HEK293 (cell line): ENCODE data around the gene CRIM1.

ENCODE experiments used
- CTCF ChIA-PET: fragments of 350-600 bp; formaldehyde crosslinking; extraction: SDS; loops from one replicate; lab custom pipeline; 2021; ENCODE audit warnings: antibody characterized with exemption; lab: Yijun Ruan, JAX
- POLR2A ChIA-PET: fragments of 300-600 bp; formaldehyde crosslinking; extraction: SDS; loops from one replicate; lab custom pipeline; 2020; ENCODE audit warnings: antibody characterized with exemption, inconsistent platforms; lab: Yijun Ruan, JAX
- H3K27ac ChIP-seq: fragments of 200-500 bp; sonication (Bioruptor generic); 2 replicates; pipeline ENCODE4 v1.5.1; 2014; ENCODE audit warnings: low read depth, low read length, control low read depth, inconsistent platforms; ENCODE audit errors: extremely low read depth
- H3K36me3 ChIP-seq, 2 experiments: fragments of 200-500 bp in 1 of 2; sonication (Bioruptor generic) in 1 of 2; 1 replicate in 1 of 2; 2 replicates in 1 of 2; pipeline ENCODE4 v1.5.1; 2014 to 2017; ENCODE audit warnings: inconsistent platforms in 2 of 2, low read length in 2 of 2; ENCODE audit not compliant: control insufficient read depth in 2 of 2, insufficient read depth in 1 of 2
- H3K4me1 ChIP-seq: fragments of 200-500 bp; sonication (Bioruptor generic); 2 replicates; pipeline ENCODE4 v1.5.1; 2014; ENCODE audit warnings: mild to moderate bottlenecking, low read length, inconsistent platforms; ENCODE audit not compliant: control insufficient read depth, insufficient read depth
- H3K4me3 ChIP-seq: 2 replicates; pipeline ENCODE4 v1.5.1; 2011; ENCODE audit warnings: low read depth, mild to moderate bottlenecking, control low read depth, low read length, moderate library complexity
- H3K9me3 ChIP-seq: fragments of 200-500 bp; sonication (Bioruptor generic); 2 replicates; pipeline ENCODE4 v1.5.1; 2014; ENCODE audit warnings: low read depth, low read length, inconsistent platforms; ENCODE audit not compliant: control insufficient read depth, insufficient read depth
- MYNN ChIP-seq: fragments of 450-650 bp; formaldehyde crosslinking; IDR thresholded peaks from 2 replicates; pipeline ENCODE4 v1.5.1; 2016; ENCODE audit warnings: missing biosample characterization, missing genetic modification characterization, borderline replicate concordance
- OVOL3 ChIP-seq: fragments of 450-650 bp; formaldehyde crosslinking; IDR thresholded peaks from 2 replicates; pipeline ENCODE4 v1.5.1; 2016; ENCODE audit warnings: missing biosample characterization, missing genetic modification characterization
- PATZ1 ChIP-seq: fragments of 450-650 bp; formaldehyde crosslinking; IDR thresholded peaks from 2 replicates; pipeline ENCODE4 v1.5.1; 2016; ENCODE audit warnings: missing biosample characterization, missing genetic modification characterization
- PRDM1 ChIP-seq: fragments of 450-650 bp; formaldehyde crosslinking; IDR thresholded peaks from 2 replicates; pipeline ENCODE4; 2016; ENCODE audit warnings: missing biosample characterization, missing genetic modification characterization
- SETDB1 ChIP-seq: IDR thresholded peaks from one replicate; pipeline ENCODE4 v1.6.1; 2017; ENCODE audit warnings: mild to moderate bottlenecking, low read length, moderate library complexity, mixed read lengths; ENCODE audit not compliant: insufficient read length
- SP2 ChIP-seq: fragments of 450-650 bp; formaldehyde crosslinking; IDR thresholded peaks from 2 replicates; pipeline ENCODE4 v1.5.1; 2016; ENCODE audit warnings: missing biosample characterization, missing genetic modification characterization
- TRIM28 ChIP-seq: IDR thresholded peaks from 2 replicates; pipeline ENCODE4 v1.6.1; 2011; ENCODE audit warnings: low read length, control low read depth, borderline replicate concordance
- ZBTB10 ChIP-seq: fragments of 450-650 bp; formaldehyde crosslinking; IDR thresholded peaks from 2 replicates; pipeline ENCODE4 v1.5.1; 2016; ENCODE audit warnings: missing biosample characterization, missing genetic modification characterization
- ZBTB17 ChIP-seq: fragments of 450-650 bp; formaldehyde crosslinking; IDR thresholded peaks from 2 replicates; pipeline ENCODE4 v1.5.1; 2016; ENCODE audit warnings: missing biosample characterization, missing genetic modification characterization
- ZBTB20 ChIP-seq: fragments of 450-650 bp; formaldehyde crosslinking; IDR thresholded peaks from 2 replicates; pipeline ENCODE4 v1.5.1; 2016; ENCODE audit warnings: missing biosample characterization, missing genetic modification characterization
- ZEB2 ChIP-seq: fragments of 450-650 bp; formaldehyde crosslinking; IDR thresholded peaks from 2 replicates; pipeline ENCODE4 v1.5.1; 2016; ENCODE audit warnings: missing biosample characterization, missing genetic modification characterization
- ZFP41 ChIP-seq: fragments of 450-650 bp; formaldehyde crosslinking; IDR thresholded peaks from 2 replicates; pipeline ENCODE4 v1.5.1; 2016; ENCODE audit warnings: missing biosample characterization, missing genetic modification characterization, borderline replicate concordance
- ZNF202 ChIP-seq: fragments of 450-650 bp; formaldehyde crosslinking; IDR thresholded peaks from 2 replicates; pipeline ENCODE4 v1.5.1; 2016; ENCODE audit warnings: missing biosample characterization, missing genetic modification characterization, borderline replicate concordance
- ZNF292 ChIP-seq: fragments of 450-650 bp; formaldehyde crosslinking; IDR thresholded peaks from 2 replicates; pipeline ENCODE4 v1.5.1; 2016; ENCODE audit warnings: low read depth, missing biosample characterization, missing genetic modification characterization, borderline replicate concordance
- ZNF335 ChIP-seq: fragments of 450-650 bp; formaldehyde crosslinking; conservative IDR thresholded peaks from 2 replicates; pipeline ENCODE4 v1.5.1; 2016; ENCODE audit warnings: missing biosample characterization, missing genetic modification characterization
- ZNF341 ChIP-seq: fragments of 450-650 bp; formaldehyde crosslinking; IDR thresholded peaks from 2 replicates; pipeline ENCODE4; 2016; ENCODE audit warnings: low read depth, missing biosample characterization, missing genetic modification characterization
- ZNF501 ChIP-seq: fragments of 450-650 bp; formaldehyde crosslinking; IDR thresholded peaks from 2 replicates; pipeline ENCODE4 v1.5.1; 2016; ENCODE audit warnings: missing biosample characterization, missing genetic modification characterization
- ZNF513 ChIP-seq: fragments of 450-650 bp; IDR thresholded peaks from 2 replicates; pipeline ENCODE4 v1.5.1; 2018; ENCODE audit warnings: missing biosample characterization, missing genetic modification characterization
- ZNF529 ChIP-seq: fragments of 450-650 bp; formaldehyde crosslinking; IDR thresholded peaks from 2 replicates; pipeline ENCODE4 v1.5.1; 2017; ENCODE audit warnings: missing genetic modification characterization, missing biosample characterization; ENCODE audit not compliant: insufficient replicate concordance
- ZNF600 ChIP-seq: fragments of 450-650 bp; formaldehyde crosslinking; IDR thresholded peaks from 2 replicates; pipeline ENCODE4 v1.5.1; 2016; ENCODE audit warnings: missing biosample characterization, missing genetic modification characterization
- ZNF629 ChIP-seq: fragments of 450-650 bp; formaldehyde crosslinking; IDR thresholded peaks from 2 replicates; pipeline ENCODE4 v1.5.1; 2017; ENCODE audit warnings: missing biosample characterization, missing genetic modification characterization
- ZNF76 ChIP-seq: fragments of 450-650 bp; formaldehyde crosslinking; IDR thresholded peaks from 2 replicates; pipeline ENCODE4; 2016; ENCODE audit warnings: low read depth, missing biosample characterization, missing genetic modification characterization, borderline replicate concordance
- TF ChIP-seq, protein P1 (sequence below): fragments of 450-650 bp; formaldehyde crosslinking; IDR thresholded peaks from 2 replicates; pipeline ENCODE4 v1.5.1; 2016; ENCODE audit warnings: missing biosample characterization, missing genetic modification characterization
- TF ChIP-seq, protein P2 (sequence below): fragments of 450-650 bp; formaldehyde crosslinking; IDR thresholded peaks from 2 replicates; pipeline ENCODE4 v1.5.1; 2016; ENCODE audit warnings: missing biosample characterization, missing genetic modification characterization

The CRIM1 gene

DNA sequence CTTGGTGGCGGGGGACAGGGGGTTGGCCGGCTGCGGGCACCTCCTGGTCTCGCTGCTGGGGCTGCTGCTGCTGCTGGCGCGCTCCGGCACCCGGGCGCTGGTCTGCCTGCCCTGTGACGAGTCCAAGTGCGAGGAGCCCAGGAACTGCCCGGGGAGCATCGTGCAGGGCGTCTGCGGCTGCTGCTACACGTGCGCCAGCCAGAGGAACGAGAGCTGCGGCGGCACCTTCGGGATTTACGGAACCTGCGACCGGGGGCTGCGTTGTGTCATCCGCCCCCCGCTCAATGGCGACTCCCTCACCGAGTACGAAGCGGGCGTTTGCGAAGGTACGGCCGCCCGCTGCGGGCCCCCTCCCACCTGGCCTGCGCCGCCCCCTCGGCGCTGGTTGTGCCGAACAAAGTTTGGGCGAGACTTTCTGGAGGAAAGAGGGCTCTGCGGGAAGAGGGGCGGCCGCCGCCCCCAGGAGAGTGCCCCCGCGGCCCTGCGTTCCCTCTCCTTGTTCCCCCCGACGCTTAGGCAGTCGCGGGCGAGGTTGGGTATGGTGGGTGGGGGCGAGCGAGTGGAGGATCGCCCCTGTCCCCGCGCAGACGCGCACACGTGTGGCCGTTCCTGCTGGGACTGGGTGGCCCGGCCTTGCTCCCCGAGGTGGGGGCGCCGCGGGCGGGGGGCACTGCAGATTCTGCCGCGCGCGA, 866 bp downstream of the CRIM1 start (continued):
- TF ChIP-seq ZBTB20 (tag by site-specific recombination) (peak; percentile 78), ZNF292 (tag by site-specific recombination) (no peak), SETDB1 (no peak)

DNA sequence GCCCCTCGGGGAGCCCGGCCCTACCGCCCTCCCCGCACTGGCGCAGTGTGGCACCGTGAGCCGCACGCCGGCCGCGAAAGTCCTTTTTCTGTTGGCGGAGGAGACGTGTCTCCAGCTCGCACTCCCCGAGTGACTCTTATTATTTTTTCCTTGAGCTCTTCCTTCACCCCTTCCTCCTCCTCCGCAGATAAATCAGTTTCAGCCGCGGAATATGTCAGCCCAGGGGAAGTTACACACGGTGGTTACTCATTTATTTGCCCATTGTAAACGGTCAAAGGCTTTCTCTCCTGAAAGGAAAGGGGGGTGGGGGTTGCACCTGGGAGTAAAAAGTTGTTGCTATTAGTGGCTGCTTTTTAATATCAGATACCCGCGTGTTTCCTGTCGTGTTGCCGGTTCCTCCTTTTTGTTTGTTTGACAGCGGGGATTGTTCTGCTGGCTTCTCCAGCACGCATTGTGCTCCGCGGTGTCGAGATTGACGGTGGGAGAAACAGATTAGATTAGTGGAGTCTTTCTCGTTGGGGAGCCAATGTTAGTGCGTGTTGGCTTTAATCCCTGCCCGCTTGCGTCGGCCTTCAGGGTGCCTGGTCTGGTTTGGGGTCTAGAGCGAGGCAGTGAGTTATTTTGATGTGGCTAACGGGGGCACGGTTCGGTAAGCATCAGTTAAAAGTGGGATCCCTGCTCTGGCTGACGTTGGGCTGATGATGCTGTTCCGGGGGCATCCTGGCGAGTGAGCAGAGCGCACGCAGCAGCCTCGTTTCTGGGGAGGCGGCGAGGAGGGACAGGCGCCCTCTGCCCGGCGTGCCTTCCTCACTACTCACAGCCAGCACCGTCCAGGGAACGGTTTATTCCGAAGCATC, 1.6 kb downstream of the CRIM1 start:
- H3K36me3 ChIP-seq, result no peaks in the 10 kb centered on the region
- H3K4me1 ChIP-seq, result peaks cover 25% of the 10 kb centered on the region
- ChIA-PET CTCF (interaction anchor here (0.7 to 2.6 kb wide), 11 partner anchors 8 to 421 kb away, joined by 3 to 8 read pairs (median 4); no protein-coding TSS in a partner anchor), POLR2A (interaction anchor here (0.6 to 3.4 kb wide), 5 partner anchors 9 to 184 kb away, joined by 3 to 22 read pairs (median 3); no protein-coding TSS in a partner anchor)
- H3K9me3 ChIP-seq, result no peaks in the 10 kb centered on the region
- H3K27ac ChIP-seq, result peak overlapping the region; percentile 93; the same call in 1 of the 2 replicates
- peak overlapping the region; percentile 95 for H3K4me3 ChIP-seq
- TF ChIP-seq TRIM28, result peak; percentile 5; the same call in 1 of the 2 replicates
- TF ChIP-seq ZFP41 (tag by site-specific recombination), result no peak
- TF ChIP-seq ZNF600 (tag by site-specific recombination), result peak; percentile 82
- 0 out of 2 replicates have a peak, but pooled peaks have one; percentile 50 for TF ChIP-seq MYNN (tag by site-specific recombination)
- TF ChIP-seq ZBTB10 (tag by site-specific recombination), result no peak
- no peak for TF ChIP-seq ZNF202 (tag by site-specific recombination)
- 0 out of 2 replicates have a peak, but pooled peaks have one; percentile 46 for TF ChIP-seq PRDM1 (tag by site-specific recombination)
- TF ChIP-seq, protein P1, sequence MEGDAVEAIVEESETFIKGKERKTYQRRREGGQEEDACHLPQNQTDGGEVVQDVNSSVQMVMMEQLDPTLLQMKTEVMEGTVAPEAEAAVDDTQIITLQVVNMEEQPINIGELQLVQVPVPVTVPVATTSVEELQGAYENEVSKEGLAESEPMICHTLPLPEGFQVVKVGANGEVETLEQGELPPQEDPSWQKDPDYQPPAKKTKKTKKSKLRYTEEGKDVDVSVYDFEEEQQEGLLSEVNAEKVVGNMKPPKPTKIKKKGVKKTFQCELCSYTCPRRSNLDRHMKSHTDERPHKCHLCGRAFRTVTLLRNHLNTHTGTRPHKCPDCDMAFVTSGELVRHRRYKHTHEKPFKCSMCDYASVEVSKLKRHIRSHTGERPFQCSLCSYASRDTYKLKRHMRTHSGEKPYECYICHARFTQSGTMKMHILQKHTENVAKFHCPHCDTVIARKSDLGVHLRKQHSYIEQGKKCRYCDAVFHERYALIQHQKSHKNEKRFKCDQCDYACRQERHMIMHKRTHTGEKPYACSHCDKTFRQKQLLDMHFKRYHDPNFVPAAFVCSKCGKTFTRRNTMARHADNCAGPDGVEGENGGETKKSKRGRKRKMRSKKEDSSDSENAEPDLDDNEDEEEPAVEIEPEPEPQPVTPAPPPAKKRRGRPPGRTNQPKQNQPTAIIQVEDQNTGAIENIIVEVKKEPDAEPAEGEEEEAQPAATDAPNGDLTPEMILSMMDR, result peak; percentile 86; the same call in 1 of the 2 replicates
- 0 out of 2 replicates have a peak, but pooled peaks have one; percentile 45 for TF ChIP-seq ZNF513 (tag by site-specific recombination)
- TF ChIP-seq ZBTB17 (tag by site-specific recombination), result peak; percentile 96
- no peak for TF ChIP-seq ZNF76 (tag by site-specific recombination)
- peak; percentile 81 for TF ChIP-seq ZNF335
- 0 out of 2 replicates have a peak, but pooled peaks have one; percentile 0 for TF ChIP-seq ZNF501 (tag by site-specific recombination)
- TF ChIP-seq ZNF629 (tag by site-specific recombination), result peak; percentile 30; the same call in 1 of the 2 replicates
- TF ChIP-seq, protein P2, sequence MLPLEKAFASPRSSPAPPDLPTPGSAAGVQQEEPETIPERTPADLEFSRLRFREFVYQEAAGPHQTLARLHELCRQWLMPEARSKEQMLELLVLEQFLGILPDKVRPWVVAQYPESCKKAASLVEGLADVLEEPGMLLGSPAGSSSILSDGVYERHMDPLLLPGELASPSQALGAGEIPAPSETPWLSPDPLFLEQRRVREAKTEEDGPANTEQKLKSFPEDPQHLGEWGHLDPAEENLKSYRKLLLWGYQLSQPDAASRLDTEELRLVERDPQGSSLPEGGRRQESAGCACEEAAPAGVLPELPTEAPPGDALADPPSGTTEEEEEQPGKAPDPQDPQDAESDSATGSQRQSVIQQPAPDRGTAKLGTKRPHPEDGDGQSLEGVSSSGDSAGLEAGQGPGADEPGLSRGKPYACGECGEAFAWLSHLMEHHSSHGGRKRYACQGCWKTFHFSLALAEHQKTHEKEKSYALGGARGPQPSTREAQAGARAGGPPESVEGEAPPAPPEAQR (tag by site-specific recombination), result no peak
- peak; percentile 70 for TF ChIP-seq PATZ1 (tag by site-specific recombination)
- no peak for TF ChIP-seq ZNF529 (tag by site-specific recombination)
- no peak for TF ChIP-seq OVOL3 (tag by site-specific recombination)
- TF ChIP-seq ZBTB20 (tag by site-specific recombination), result peak; percentile 78
- peak; percentile 81 for TF ChIP-seq ZNF341
- peak; percentile 42; the same call in 1 of the 2 replicates for TF ChIP-seq ZEB2 (tag by site-specific recombination)
- TF ChIP-seq SP2 (tag by site-specific recombination), result peak; percentile 47
